Raji (cell line): Measurements from ENCODE around the gene STYXL2.

Experiments used
- POLR2A ChIP-seq: IDR thresholded peaks from 2 replicates; pipeline ENCODE4 v1.6.1; 2011; ENCODE audit warnings: low read depth, low read length, control low read depth; ENCODE audit not compliant: insufficient read depth

STYXL2 gene

DNA sequence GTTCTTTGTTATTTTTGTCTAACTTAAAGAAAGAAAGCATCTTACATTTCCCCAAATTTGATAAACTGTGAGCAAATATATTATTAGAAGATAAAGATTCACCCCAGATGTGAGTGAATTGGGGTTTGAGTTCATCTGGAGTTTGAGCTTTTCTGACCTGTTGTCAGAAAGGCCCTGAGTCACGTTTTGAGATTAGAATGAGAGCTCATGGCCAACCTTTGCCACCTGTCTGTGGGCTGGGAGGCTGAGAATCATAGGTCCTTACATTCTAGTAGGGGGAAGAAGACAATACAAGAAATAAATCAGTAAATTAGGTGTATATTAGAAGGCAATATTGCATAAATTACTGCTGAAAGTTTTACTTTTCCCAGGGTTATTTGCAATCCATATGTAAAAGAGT is 22.3 kb downstream of the STYXL2 start:
- no peak for TF ChIP-seq POLR2A

DNA sequence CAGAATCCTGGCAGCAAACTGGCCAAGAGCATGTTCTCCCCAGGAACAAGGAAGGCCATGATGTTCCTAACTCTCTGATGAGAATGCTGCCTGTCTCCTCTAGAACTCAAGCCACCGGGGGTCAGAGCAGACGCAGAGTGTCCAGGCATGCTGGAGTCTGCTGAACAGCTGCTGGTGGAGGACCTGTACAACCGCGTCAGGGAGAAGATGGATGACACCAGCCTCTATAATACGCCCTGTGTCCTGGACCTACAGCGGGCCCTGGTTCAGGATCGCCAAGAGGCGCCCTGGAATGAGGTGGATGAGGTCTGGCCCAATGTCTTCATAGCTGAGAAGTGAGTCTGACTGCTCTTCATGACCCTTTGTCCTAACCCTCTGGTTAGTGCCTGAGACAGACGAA is 23.4 kb downstream of the STYXL2 start:
- TF ChIP-seq POLR2A: no peak

DNA sequence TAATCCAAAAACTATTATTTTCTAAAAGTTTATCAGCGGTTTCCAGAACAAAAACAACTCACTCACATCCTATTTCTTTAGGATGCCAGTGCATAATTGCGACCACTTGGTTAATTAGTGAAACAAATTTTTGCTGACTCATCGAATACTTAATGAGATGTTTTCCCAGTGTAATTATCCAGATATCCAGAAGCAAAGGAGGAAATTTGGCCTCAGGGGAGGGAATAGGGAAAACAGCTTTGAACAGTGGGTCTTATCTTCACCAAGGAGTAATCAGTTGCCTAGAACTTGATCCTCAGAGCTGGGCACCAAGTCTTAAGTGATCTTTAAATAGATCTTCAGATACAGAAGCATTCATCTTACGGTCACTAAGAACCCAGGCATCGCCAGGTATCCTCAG is 24.3 kb downstream of the STYXL2 start:
- TF ChIP-seq POLR2A: no peak

DNA sequence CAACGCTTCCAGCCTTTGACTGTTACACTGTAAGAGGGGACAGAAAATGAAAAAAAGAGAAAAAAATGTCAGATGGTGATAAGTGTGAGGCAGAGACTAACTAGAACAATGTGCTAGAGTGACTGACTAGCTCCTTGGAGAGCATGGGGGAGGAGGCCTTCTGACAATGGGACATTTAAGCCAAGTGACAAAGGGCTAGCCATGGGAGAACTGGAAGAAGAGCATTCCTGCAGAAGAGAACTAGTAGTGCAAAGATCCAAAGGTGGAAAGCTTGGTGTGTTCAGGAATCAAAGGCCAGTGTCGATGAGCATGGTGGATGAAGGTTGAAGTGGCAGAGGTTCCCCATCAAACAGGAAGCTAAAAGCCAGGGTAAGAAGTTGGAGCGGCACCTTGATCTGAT is 25.8 kb downstream of the STYXL2 start:
- no peak for TF ChIP-seq POLR2A

DNA sequence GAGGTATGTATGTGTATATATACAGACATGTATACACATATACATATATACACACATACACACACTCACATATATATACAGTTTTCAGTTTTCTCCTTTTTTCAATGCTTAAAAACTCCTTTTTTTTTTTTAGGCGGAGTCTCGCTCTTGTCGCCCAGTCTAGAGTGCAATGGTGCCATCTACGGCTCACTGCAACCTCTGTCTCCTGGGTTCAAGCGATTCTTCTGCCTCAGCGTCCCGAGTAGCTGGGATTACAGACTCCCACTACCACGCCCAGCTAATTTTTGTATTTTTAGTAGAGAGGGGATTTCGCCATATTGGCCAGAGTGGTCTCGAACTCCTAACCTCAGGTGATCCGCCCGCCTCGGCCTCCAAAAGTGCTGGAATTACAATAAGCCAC is 27.0 kb downstream of the STYXL2 start:
- no peak for TF ChIP-seq POLR2A

DNA sequence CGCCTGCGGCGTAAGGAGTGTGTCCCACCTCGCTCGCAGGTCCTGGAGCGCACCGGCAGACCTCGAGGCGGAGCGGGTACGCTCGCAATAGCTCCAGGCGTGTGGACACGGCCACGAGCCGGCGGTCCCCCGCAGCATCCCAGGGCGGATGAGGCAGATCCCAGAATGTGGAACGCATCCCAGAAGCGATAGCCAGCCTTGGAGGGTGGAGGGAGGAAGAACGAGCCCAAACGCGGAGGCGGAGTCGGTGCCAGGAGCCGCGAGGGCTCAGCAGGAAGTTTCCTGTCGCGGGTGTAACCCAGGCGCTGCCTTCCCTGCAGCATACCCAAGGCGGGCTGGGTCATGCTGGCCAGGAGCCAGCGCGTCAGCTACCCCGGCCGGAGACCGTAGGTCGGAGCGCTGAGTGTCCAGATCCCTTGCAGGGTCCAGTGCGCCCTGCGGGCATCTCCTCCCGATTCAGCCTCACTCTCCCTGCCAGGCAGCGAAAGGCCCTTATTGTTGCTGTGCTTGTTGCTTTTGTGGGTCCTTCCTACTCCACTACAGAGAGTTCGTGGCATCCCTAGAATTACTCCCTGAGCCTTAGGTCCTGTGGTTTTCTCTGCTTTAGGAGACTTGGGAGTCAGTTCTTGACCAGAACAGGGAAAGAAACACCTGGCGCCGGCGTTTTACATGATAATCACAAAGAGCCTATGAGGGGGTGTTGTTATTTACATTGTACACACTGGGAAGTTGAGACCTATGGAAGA is 27.7 kb downstream of the STYXL2 start:
- no peak for TF ChIP-seq POLR2A

DNA sequence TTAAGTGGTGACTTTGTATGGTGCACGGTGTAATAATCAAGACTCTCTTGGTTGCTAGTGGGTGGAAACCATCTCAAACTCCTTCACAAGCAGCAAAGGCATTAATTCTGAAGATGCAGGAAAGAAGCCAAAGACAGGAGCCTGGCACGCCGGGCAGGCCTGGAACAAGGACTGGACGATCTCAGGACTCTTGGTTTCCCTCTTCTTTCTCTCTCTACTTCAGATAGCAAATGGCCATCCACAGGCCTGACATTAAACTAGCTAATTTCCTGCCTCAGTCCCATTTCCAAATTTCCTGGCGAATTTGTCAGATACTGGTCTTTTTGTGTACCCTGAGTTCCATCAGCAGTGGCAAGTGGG is 28.2 kb downstream of the STYXL2 start:
- TF ChIP-seq POLR2A: no peak

DNA sequence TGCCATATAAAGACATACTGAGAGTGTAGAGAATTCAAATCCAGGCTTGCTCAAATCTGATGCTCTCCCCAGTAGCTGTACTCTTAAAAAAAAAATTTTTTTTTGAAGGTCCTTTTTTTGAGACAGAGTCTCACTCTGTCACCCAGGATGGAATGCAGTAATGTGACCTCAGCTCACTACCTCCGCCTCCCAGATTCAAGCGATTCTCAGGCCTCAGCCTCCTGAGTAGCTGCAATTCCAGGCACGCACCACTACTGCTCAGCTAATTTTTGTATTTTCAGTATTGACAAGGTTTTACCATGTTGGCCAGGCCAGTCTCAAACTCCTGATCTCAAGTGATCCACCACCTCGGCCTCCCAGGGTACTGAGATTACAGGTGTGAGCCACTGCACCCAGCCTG is 28.7 kb downstream of the STYXL2 start:
- TF ChIP-seq POLR2A: no peak

DNA sequence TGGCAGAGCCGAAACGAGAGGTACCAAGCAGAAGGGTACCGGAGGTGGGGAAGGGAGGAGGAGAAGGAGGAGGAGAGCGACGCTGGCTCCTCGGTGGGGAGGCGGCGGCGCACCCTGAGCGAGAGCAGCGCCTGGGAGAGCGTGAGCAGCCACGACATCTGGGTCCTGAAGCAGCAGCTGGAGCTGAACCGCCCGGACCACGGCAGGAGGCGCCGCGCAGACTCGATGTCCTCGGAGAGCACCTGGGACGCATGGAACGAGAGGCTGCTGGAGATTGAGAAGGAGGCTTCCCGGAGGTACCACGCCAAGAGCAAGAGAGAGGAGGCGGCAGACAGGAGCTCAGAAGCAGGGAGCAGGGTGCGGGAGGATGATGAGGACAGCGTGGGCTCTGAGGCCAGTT is 32.4 kb downstream of the STYXL2 start:
- no peak for TF ChIP-seq POLR2A

DNA sequence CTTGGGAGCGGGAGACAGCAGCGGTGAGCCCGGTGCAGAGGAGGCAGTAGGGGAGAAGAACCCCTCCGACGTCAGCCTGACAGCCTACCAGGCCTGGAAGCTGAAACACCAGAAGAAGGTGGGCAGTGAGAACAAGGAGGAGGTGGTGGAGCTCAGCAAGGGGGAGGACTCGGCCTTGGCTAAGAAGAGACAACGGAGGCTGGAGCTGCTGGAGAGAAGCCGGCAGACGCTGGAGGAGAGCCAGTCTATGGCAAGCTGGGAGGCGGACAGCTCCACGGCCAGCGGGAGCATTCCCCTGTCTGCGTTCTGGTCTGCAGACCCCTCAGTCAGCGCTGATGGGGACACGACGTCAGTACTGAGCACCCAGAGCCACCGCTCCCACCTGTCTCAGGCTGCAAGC is 32.9 kb downstream of the STYXL2 start:
- TF ChIP-seq POLR2A: no peak

DNA sequence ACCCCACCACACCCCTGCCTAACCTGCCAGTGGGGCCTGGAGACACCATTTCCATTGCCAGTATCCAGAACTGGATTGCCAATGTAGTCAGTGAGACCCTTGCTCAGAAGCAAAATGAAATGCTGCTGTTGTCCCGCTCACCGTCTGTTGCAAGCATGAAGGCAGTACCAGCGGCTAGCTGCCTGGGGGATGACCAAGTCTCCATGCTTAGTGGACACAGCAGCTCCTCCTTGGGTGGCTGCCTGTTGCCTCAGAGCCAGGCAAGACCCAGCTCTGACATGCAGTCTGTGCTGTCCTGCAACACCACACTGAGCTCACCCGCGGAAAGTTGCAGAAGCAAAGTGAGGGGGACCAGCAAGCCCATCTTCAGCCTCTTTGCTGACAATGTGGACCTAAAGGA is 33.4 kb downstream of the STYXL2 start:
- no peak for TF ChIP-seq POLR2A

DNA sequence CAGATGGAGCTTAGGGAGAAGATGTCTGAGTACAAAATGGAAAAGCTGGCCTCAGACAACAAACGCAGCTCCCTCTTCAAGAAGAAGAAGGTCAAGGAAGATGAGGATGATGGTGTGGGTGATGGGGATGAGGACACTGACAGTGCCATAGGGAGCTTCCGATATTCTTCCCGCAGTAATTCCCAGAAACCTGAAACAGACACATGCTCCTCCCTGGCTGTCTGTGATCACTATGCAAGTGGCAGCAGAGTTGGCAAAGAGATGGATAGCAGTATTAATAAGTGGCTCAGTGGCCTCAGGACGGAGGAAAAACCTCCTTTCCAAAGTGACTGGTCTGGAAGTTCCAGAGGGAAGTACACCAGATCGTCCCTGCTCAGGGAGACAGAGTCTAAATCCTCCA is 33.8 kb downstream of the STYXL2 start:
- TF ChIP-seq POLR2A: no peak

DNA sequence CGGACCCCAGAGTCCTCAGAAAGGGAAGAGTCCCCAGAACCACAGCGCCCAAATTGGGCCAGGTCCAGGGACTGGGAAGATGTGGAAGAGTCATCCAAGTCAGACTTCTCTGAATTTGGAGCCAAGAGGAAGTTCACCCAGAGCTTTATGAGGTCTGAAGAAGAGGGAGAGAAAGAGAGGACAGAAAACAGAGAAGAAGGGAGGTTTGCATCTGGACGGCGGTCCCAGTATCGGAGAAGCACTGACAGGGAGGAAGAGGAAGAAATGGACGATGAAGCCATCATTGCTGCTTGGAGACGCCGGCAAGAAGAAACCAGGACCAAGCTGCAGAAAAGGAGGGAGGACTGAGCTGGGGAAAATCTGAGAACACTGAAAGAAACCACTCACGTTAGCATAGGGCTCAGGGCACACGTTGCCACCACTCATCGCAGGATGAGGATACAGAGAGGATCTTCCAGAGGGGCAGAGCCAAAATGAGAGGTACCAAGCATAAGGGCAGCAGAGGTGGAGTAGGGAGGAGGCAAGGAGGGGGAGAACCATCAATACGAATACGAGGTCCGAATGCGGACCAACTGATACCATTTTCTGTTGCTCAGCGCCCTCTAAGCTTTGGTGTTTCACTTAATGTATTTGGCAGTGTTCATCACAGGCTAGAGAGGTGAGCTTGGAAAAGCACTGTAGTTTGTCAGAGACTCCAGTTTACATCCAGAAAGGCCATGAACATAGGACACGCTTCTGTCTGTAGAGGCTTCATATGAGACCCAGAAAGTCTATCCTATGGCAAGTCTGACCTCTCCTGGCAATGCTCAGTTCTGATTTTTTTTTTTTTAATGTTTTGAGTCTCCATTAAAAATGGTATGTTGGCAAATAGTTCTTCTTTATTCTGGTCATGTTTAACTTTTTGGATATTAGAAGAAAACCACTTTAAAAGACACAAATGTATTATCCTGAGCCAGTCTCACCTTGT is 34.7 kb downstream of the STYXL2 start:
- no peak for TF ChIP-seq POLR2A

DNA sequence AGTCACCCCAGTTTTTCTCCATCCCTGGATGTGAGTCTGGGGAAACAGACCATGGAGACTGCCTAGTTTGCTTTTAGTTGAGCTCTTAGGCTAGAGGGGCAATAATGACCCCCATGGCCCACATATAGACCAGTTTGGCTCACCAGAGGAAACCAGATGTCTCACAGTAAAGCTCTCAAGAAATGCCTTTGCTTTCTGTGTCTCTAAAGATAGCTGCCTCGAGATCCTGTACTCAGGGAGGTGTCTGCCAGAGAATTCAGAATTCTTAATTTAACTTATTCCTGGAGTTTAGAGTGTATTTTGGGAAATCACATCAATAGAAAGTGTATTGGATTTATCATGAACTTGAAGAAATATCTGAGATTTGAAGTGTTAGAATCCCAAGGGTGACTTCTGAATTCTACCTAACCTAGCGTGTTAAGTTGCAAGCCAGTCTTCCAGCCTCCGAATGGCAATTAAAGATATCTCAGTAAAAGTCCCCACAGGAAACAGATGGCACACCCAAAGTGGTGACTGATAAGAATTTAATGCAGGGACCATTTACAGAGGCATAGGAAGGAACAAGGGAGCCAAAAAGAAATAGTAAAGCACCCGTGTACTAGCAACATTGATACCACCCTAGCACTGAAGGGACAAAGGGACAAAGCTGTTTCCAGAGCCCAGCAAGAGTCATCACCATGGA is 37.1 kb downstream of the STYXL2 start:
- no peak for TF ChIP-seq POLR2A

DNA sequence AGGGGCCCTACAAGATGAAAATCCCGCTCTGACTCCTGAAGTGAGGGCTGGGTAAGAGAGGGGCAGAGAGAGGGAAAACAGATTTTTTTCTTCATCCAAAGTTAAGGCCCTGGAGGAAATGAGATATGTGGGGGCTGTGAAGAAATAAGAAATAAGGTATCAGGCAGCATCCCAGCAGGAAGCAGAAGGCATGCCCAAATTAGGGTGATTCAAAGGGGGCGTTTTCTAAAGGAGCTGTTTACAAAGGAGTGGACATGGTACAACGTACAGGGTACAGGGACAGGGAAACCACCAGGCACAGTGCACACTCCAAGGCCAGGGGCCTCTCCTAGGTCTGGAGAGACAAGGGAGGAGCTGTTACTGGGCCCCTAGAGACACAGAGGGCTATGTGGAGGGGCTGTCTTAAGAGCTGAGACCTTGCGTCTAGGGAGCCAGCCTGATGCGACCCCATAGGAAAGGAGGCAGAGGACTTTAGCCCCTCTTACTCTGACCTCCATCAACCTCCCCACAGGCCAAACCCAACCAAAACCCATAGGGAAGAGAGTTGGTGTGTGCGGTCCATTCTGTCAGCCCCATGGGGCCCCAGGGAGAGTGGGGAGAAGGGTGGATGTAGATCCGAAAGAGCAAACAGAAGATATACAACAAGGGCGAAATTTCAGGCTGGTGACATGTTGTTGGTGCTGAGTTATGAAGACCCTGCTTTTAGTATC is 38.6 kb downstream of the STYXL2 start:
- TF ChIP-seq POLR2A: no peak
